ENCODE measurements around the gene ACOT8. TPM values are rescaled to one million over a fixed set of nuclear protein-coding genes. Genes with fewer than 3 reads are reported as not detected.

ACOT8 gene
- total RNA-seq, 1 experiment from 2014 or later = 38.1 TPM

GRCh38 chr20:45796337-45797065, 60.7 kb downstream of the ACOT8 start:
- no peak for TF ChIP-seq EMX1 (CRISPR knock-in tag; IDR thresholded peaks at IDR 0.05)
- Mint-ChIP-seq H3K4me1 (peaks cover 11% of the 10 kb centered on the region), H3K27ac (no peak overlapping the region), H3K9me3 (no peaks in the 10 kb centered on the region), H3K27me3 (ENCODE audit: low read depth) (no peaks in the 10 kb centered on the region), H3K36me3 (peaks cover 33% of the 10 kb centered on the region), H3K4me3 (no peak overlapping the region)
- no peak for ATAC-seq
- POLR2A ChIA-PET = no interaction called here
- CTCF ChIA-PET = interaction anchor here (1.9 kb wide), 1 partner anchor 25 kb away, joined by 6 read pairs; no protein-coding TSS in a partner anchor
- no peak for DNase-seq (ENCODE audit: low spot score)

- ChIA-PET POLR2A (no interaction called here), CTCF (interaction anchor here (1.8 kb wide), 1 partner anchor 21 kb away, joined by 13 read pairs; no protein-coding TSS in a partner anchor)
- H3K9me3 Mint-ChIP-seq = no peaks in the 10 kb centered on the region
- peak overlapping the region; percentile 84 for H3K4me3 Mint-ChIP-seq
- peaks cover 8% of the 10 kb centered on the region for H3K4me1 Mint-ChIP-seq
- no peaks in the 10 kb centered on the region for H3K27me3 Mint-ChIP-seq (ENCODE audit: low read depth)
- ATAC-seq (no peak), DNase-seq (ENCODE audit: low spot score) (no peak)
- peaks cover 32% of the 10 kb centered on the region for H3K36me3 Mint-ChIP-seq
- TF ChIP-seq JUN (CRISPR knock-in tag; IDR thresholded peaks at IDR 0.05) (no peak), CDX4 (CRISPR knock-in tag; IDR thresholded peaks at IDR 0.05; ENCODE audit: borderline replicate concordance) (no peak), MXD4 (CRISPR knock-in tag; IDR thresholded peaks at IDR 0.05; ENCODE audit: borderline replicate concordance) (no peak), ESRRA (CRISPR knock-in tag; IDR thresholded peaks at IDR 0.05; ENCODE audit: borderline replicate concordance) (no peak), KAT7 (CRISPR knock-in tag; IDR thresholded peaks at IDR 0.05; ENCODE audit: borderline replicate concordance) (no peak), CTCF (IDR thresholded peaks at IDR 0.05) (no peak), ZNF219 (CRISPR knock-in tag; IDR thresholded peaks at IDR 0.05; ENCODE audit: borderline replicate concordance) (no peak), TEAD1 (CRISPR knock-in tag; IDR thresholded peaks at IDR 0.05) (no peak), NFYB (CRISPR knock-in tag; conservative IDR thresholded peaks at IDR 0.05; ENCODE audit: low read depth) (no peak), AR (CRISPR knock-in tag; IDR thresholded peaks at IDR 0.05) (no peak), PRRX2 (CRISPR knock-in tag; IDR thresholded peaks at IDR 0.05) (no peak), NR1H2 (CRISPR knock-in tag; IDR thresholded peaks at IDR 0.05) (no peak), ZNF232 (CRISPR knock-in tag; IDR thresholded peaks at IDR 0.05) (no peak), SMAD4 (CRISPR knock-in tag; IDR thresholded peaks at IDR 0.05) (no peak), NR3C1 (CRISPR knock-in tag; conservative IDR thresholded peaks at IDR 0.05; ENCODE audit: low read depth) (no peak), USF2 (CRISPR knock-in tag; IDR thresholded peaks at IDR 0.05) (no peak), ZNF138 (CRISPR knock-in tag; conservative IDR thresholded peaks at IDR 0.05) (no peak), HMGXB4 (CRISPR knock-in tag; IDR thresholded peaks at IDR 0.05) (no peak), CBFB (CRISPR knock-in tag; IDR thresholded peaks at IDR 0.05; ENCODE audit: low read depth) (no peak), ZNF423 (CRISPR knock-in tag; IDR thresholded peaks at IDR 0.05) (no peak)
- H3K27ac Mint-ChIP-seq = peak overlapping the region; percentile 71; the same call in 1 of the 2 replicates
These were observed 64.7 kb downstream of the ACOT8 start for GRCh38 chr20:45792317-45793118.
